Caco-2 (cell line): ENCODE measurements around the gene LRRC30. TPM values are rescaled to one million over a fixed set of nuclear protein-coding genes. Genes with fewer than 3 reads are reported as not detected.

Experiments used
- Bru-seq: library from RNA; stranded (reverse); fragments of 400-500 nt; gene quantifications from one replicate; lab custom pipeline; 2021; lab: Mats Ljungman, UMichigan
- BruChase-seq, 2 experiments: library from RNA; stranded (reverse); fragments of 400-500 nt; gene quantifications; one replicate each; lab custom pipeline; 2021; lab: Mats Ljungman, UMichigan
- BruUV-seq: library from RNA; stranded (reverse); fragments of 400-500 nt; replicated peaks from 2 replicates; lab custom pipeline; 2021; lab: Mats Ljungman, UMichigan
- CTCF ChIA-PET: fragments of 300-600 bp; sonication (Branson Sonifier 250); formaldehyde crosslinking; loops from one replicate; lab custom pipeline; 2022; ENCODE audit warnings: antibody characterized with exemption; lab: Charles Lee
- POLR2A ChIA-PET: fragments of 300-600 bp; sonication (Branson Sonifier 250); formaldehyde crosslinking; loops from one replicate; lab custom pipeline; 2022; ENCODE audit warnings: antibody characterized with exemption; lab: Charles Lee
- DNase-seq, 2 experiments: peaks; one replicate each; pipeline versions ENCODE4 v3.0.0 to v3.0.0-alpha.2; 2020 to 2022
- H3K27me3 ChIP-seq: replicated peaks from 2 replicates; pipeline ENCODE4 v1.6.0; 2011; ENCODE audit warnings: low read length; ENCODE audit not compliant: control insufficient read depth, insufficient read depth
- H3K36me3 ChIP-seq: 2 replicates; pipeline ENCODE4 v1.5.1; 2011; ENCODE audit warnings: low read length; ENCODE audit not compliant: control insufficient read depth, insufficient read depth
- H3K4me1 ChIP-seq: fragments of 250-450 bp; sonication (Bioruptor Pico); 2 replicates; pipeline ENCODE4 v1.5.1; 2020; ENCODE audit warnings: mild to moderate bottlenecking
- H3K4me3 ChIP-seq: 2 replicates; pipeline ENCODE4 v1.5.1; 2011; ENCODE audit warnings: low read depth, mild to moderate bottlenecking, control low read depth, low read length
- H3K9me3 ChIP-seq: fragments of 250-450 bp; sonication (Bioruptor Pico); 2 replicates; pipeline ENCODE4 v1.5.1; 2020; ENCODE audit warnings: mild to moderate bottlenecking, moderate library complexity
- H3K27ac Mint-ChIP-seq: one replicate; pipeline ENCODE4 v1.8.0; 2022; ENCODE audit warnings: mixed read lengths; ENCODE audit not compliant: unreplicated experiment
- H3K27me3 Mint-ChIP-seq: one replicate; pipeline ENCODE4 v1.8.0; 2022; ENCODE audit warnings: mixed read lengths; ENCODE audit not compliant: insufficient read depth, unreplicated experiment
- H3K36me3 Mint-ChIP-seq: one replicate; pipeline ENCODE4 v1.8.0; 2022; ENCODE audit warnings: mild to moderate bottlenecking, mixed read lengths; ENCODE audit not compliant: insufficient read depth, unreplicated experiment
- H3K4me1 Mint-ChIP-seq: one replicate; pipeline ENCODE4 v1.8.0; 2022; ENCODE audit warnings: low read depth, mixed read lengths; ENCODE audit not compliant: unreplicated experiment
- H3K4me3 Mint-ChIP-seq: one replicate; pipeline ENCODE4 v1.8.0; 2022; ENCODE audit warnings: mild to moderate bottlenecking, moderate library complexity, mixed read lengths; ENCODE audit not compliant: unreplicated experiment
- H3K9me3 Mint-ChIP-seq: one replicate; pipeline ENCODE4 v1.8.0; 2022; ENCODE audit warnings: mixed read lengths; ENCODE audit not compliant: unreplicated experiment
- CTCF ChIP-seq, 2 experiments: fragments of 200-600 bp in 1 of 2; IDR thresholded peaks; 1 replicate in 1 of 2; 2 replicates in 1 of 2; pipeline versions ENCODE4 v1.5.1 to v1.8.0; 2011 to 2022; ENCODE audit warnings: antibody characterized with exemption in 1 of 2, control low read depth in 1 of 2, inconsistent platforms in 1 of 2, low read depth in 1 of 2, low read length in 1 of 2, mild to moderate bottlenecking in 1 of 2, moderate library complexity in 1 of 2; ENCODE audit not compliant: insufficient read depth in 1 of 2, severe bottlenecking in 1 of 2, unreplicated experiment in 1 of 2
- intact Hi-C: fragments of 100-400 bp; cut with micrococcal nuclease; formaldehyde crosslinking; loops from one replicate; pipeline ENCODE4 v1.10.0; 2022; ENCODE audit not compliant: unreplicated experiment
- long read RNA-seq: library from polyadenylated mRNA; stranded (forward); transcript quantifications from one replicate; pipeline ENCODE4 v2.0.0, GENCODE V29; 2022
- total RNA-seq: library from RNA; stranded (reverse); gene quantifications from 2 replicates; pipeline ENCODE4 v1.2.3, GENCODE V29; 2022

The LRRC30 gene
- not detected in 2 replicates for total RNA-seq
- Bru-seq, nascent RNA = not detected
- BruChase-seq, experiment 1, labeled RNA remaining after a 2-hour chase = not detected
- not detected for BruChase-seq, experiment 2, labeled RNA remaining after a 6-hour chase
- long read RNA-seq = 0 reads

DNA sequence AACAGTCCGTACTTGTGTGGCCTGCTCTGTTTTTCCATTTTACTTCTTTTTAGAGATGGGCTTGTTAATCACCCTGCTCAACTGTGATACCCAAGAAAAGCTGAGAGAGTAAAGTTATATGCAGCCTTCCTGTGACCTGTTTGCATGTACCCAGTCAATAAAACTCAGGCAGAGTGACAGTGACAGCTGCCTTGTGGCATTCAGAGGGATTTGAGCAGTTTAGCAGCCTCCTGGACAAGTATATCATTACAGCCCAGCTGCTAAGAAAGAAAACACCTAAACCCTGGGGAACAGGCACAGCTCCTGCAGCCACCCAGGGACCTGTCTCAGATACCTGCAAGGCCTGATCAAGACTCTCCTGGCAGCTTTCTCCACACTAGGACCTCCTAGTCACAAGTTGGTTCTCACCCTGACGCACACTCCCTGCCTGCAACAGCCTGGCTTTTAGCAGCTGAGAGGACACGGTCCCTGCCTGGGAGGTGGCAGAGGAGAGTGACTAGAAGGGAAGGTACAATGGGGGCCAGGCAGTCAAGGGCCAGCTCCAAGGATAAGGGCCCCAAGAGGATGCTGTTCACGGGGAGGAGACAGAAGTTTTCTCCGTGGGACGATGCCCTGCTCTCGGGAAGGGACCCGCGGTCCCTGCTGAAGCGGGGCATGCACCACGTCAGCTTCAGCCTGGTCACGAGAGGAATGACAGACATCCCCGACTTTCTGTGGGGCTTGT is at the start of gene LRRC30:
TSS of gene LRRC30 (plus strand) at position 464 of the 724 bp plus-strand sequence. CDS start at position 514, 50 bp downstream.
- no peaks in the 10 kb centered on the region for H3K4me1 Mint-ChIP-seq
- no peak for TF ChIP-seq CTCF (IDR thresholded peaks at IDR 0.05; ENCODE audit: insufficient read depth in 1 of 2, low read depth in 1 of 2, low read length in 1 of 2, severe bottlenecking in 1 of 2, unreplicated experiment in 1 of 2)
- H3K27ac Mint-ChIP-seq = no peak within 1 kb of the TSS
- intact Hi-C loops = loop anchor here (10.0 kb wide), 1 partner anchor 314 kb away; no protein-coding TSS in a partner anchor
- no peaks in the 10 kb centered on the region for H3K9me3 Mint-ChIP-seq
- Histone ChIP-seq H3K4me3 (no peak within 1 kb of the TSS), H3K27me3 (no peaks in the 10 kb centered on the region), H3K36me3 (no peaks in the 10 kb centered on the region), H3K4me1 (no peaks in the 10 kb centered on the region), H3K9me3 (no peaks in the 10 kb centered on the region)
- no TSS peak for BruUV-seq
- no peak for DNase-seq
- POLR2A ChIA-PET = no interaction called here
- no peak within 1 kb of the TSS for H3K4me3 Mint-ChIP-seq
- CTCF ChIA-PET = interaction anchor here (0.8 kb wide), 1 partner anchor 134 kb away, joined by 5 read pairs; no protein-coding TSS in a partner anchor
- peaks cover 5% of the 10 kb centered on the region for H3K27me3 Mint-ChIP-seq
- no peaks in the 10 kb centered on the region for H3K36me3 Mint-ChIP-seq

DNA sequence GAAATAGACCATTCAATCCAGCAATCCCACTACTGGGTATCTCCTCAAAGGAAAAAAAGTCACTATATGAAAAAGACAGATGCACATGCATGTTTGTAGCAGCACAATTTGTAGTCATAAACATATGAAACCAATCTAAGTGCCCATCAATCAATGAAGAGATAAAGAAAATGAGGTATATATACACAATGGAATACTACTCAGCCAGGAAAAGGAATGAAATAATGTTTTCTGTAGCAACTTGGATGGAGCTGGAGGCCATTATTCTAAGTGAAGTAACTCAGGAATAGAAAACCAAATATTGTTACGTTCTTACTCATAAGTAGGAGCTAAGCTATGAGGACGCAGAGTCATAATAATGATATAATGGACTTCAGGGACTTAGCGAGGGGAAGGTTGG is 45.2 kb upstream of the LRRC30 start:
- H3K4me3 Mint-ChIP-seq = no peak overlapping the region
- H3K27me3 ChIP-seq = no peaks in the 10 kb centered on the region
- TF ChIP-seq CTCF (IDR thresholded peaks at IDR 0.05; ENCODE audit: insufficient read depth in 1 of 2, low read depth in 1 of 2, low read length in 1 of 2, severe bottlenecking in 1 of 2, unreplicated experiment in 1 of 2) = no peak
- no peaks in the 10 kb centered on the region for H3K36me3 ChIP-seq
- POLR2A ChIA-PET = no interaction called here
- H3K27ac Mint-ChIP-seq = no peak overlapping the region
- H3K4me1 ChIP-seq = no peaks in the 10 kb centered on the region
- no peaks in the 10 kb centered on the region for H3K27me3 Mint-ChIP-seq
- no peak for DNase-seq
- H3K4me3 ChIP-seq = no peak overlapping the region
- CTCF ChIA-PET = no interaction called here
- H3K4me1 Mint-ChIP-seq = no peaks in the 10 kb centered on the region
- H3K9me3 Mint-ChIP-seq = no peaks in the 10 kb centered on the region
- intact Hi-C loops = no loop called here
- no peaks in the 10 kb centered on the region for H3K36me3 Mint-ChIP-seq
- BruUV-seq = no TSS peak
- H3K9me3 ChIP-seq = no peaks in the 10 kb centered on the region

DNA sequence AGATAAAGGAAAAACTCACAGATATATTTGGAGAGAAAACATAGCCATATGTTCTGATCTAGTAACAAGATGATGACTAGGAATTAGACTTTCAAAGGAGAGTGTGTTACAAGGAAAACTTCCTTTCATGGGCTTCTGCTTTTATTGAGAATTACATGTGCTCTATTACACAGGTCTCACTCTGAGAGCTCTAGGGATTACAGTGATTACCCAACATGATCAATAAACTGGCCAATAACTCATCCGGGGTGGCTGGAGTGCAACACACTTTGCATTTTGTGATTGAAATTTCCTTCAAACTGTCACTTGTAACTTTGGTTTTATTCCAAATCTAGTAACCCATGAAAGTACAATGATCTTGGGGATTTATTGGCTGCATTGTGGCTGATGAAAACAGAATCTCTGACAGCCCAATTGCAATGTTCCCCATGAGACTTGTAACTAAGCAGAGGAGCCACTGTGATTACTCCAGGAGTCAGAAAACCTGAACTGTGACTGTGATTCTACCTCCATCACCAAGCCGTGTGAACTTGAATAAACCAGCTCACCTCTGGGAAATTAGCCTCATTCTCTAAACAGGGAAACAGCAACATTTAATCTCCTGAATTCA is 40.2 kb upstream of the LRRC30 start:
- H3K27ac Mint-ChIP-seq = no peak overlapping the region
- BruUV-seq = no TSS peak

More for the DNA sequence above, 40.2 kb upstream of the LRRC30 start:
- no peak for DNase-seq
- no peaks in the 10 kb centered on the region for H3K36me3 ChIP-seq
- no peak for TF ChIP-seq CTCF (IDR thresholded peaks at IDR 0.05; ENCODE audit: insufficient read depth in 1 of 2, low read depth in 1 of 2, low read length in 1 of 2, severe bottlenecking in 1 of 2, unreplicated experiment in 1 of 2)
- H3K4me3 Mint-ChIP-seq = no peak overlapping the region
- no peaks in the 10 kb centered on the region for H3K4me1 ChIP-seq
- H3K27me3 ChIP-seq = no peaks in the 10 kb centered on the region
- no peaks in the 10 kb centered on the region for H3K9me3 ChIP-seq
- no peaks in the 10 kb centered on the region for H3K36me3 Mint-ChIP-seq
- H3K4me3 ChIP-seq = no peak overlapping the region
- H3K27me3 Mint-ChIP-seq = no peaks in the 10 kb centered on the region
- H3K4me1 Mint-ChIP-seq = no peaks in the 10 kb centered on the region
- H3K9me3 Mint-ChIP-seq = no peaks in the 10 kb centered on the region
- ChIA-PET CTCF (no interaction called here), POLR2A (no interaction called here)
- intact Hi-C loops = no loop called here
